Activated T-cell treated with anti-CD3 and anti-CD28 coated beads for 1 hour (primary cell): ENCODE measurements around the gene PIK3C2B.
"Not testable (repeated sequence)": the region's sequence is repeated elsewhere in the genome, so short reads cannot be mapped to it uniquely, and the experiment has no call there.

ENCODE experiments used
- DNase-seq: peaks from one replicate; pipeline ENCODE4 v3.0.0-alpha.2; 2020; ENCODE audit warnings: low read depth

PIK3C2B gene, protein sequence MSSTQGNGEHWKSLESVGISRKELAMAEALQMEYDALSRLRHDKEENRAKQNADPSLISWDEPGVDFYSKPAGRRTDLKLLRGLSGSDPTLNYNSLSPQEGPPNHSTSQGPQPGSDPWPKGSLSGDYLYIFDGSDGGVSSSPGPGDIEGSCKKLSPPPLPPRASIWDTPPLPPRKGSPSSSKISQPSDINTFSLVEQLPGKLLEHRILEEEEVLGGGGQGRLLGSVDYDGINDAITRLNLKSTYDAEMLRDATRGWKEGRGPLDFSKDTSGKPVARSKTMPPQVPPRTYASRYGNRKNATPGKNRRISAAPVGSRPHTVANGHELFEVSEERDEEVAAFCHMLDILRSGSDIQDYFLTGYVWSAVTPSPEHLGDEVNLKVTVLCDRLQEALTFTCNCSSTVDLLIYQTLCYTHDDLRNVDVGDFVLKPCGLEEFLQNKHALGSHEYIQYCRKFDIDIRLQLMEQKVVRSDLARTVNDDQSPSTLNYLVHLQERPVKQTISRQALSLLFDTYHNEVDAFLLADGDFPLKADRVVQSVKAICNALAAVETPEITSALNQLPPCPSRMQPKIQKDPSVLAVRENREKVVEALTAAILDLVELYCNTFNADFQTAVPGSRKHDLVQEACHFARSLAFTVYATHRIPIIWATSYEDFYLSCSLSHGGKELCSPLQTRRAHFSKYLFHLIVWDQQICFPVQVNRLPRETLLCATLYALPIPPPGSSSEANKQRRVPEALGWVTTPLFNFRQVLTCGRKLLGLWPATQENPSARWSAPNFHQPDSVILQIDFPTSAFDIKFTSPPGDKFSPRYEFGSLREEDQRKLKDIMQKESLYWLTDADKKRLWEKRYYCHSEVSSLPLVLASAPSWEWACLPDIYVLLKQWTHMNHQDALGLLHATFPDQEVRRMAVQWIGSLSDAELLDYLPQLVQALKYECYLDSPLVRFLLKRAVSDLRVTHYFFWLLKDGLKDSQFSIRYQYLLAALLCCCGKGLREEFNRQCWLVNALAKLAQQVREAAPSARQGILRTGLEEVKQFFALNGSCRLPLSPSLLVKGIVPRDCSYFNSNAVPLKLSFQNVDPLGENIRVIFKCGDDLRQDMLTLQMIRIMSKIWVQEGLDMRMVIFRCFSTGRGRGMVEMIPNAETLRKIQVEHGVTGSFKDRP (N-terminal part only)

DNA sequence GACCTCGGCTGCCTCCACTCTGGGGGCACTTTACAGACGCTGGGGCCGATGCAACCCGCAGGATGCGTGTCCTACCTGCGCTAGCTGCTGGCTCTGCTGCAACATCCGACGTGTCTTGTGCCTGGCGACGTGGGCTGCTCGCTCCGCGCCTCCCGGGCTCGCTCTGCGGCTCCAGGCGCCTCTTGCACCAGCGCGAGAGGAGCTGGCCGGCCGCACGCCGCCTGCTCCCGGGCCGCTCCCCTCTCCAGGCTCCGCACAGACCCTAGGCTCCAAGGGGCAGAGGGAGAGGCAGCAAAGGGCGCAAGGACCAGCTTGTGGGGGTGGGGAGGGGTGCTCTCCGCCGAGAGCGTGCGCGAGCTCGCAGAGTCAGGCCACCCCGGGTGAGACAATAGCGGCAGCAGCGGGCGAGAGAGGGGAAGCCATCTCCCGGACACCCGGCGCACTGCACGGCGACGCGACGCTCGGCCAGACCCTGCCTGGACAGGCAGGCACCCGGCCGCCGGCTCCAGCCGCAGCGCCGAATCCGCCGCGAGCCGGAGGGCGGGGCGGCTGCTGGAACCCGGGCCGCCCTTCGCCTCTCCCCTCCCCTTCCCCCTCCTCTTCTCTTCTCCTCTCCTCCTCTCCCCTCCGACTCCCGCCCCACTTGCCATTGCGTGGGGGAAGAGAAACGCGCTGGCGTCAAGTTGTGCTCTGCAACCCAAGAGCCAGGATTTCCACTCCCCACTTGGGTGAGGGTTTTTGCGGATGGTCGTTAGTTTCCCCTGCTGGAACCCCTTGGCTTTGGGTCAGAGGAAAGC lies at the start of gene PIK3C2B:
PIK3C2B (minus strand) TSS at position 525 of the 797 bp plus-strand sequence. CDS start 25,003 bp downstream, outside the sequence.
- DNase-seq = peak; percentile 49

DNA sequence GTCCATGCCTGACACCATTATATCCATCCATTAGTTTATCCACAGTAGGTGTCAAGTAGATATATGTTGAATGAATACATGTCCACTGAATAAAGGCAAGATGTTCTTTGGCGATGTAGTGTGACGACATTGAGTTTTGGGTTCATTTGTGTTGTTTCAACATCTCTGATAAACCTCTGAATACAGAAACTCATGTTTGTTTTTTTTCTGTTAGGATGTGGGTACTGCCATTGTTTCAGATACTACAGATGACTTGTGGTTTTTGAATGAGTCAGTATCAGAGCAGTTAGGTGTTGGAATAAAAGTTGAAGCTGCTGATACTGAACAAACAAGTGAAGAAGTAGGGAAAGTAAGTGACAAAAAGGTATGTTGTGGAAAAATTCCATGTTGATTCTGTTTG lies 49.7 kb upstream of the PIK3C2B start:
- DNase-seq = no peak

DNA sequence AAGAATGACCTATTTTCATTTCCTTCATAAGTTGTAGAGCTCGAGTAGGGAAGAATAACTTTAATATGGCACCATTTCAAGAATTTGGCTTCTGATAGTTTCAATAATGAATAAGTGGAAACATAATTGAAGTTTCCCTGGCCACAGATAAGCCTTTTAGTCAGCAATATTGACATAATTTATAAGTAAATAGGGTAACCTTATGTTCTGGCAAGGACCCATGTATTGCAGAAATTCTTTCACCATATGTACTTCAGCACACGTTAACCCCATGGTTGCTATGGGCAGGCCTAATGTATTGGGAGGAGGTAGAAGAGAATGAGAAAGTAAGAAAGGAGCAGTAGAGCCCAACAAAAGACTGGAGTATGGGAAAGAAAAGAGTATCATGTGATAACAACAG lies 47.0 kb upstream of the PIK3C2B start:
- DNase-seq = no peak

DNA sequence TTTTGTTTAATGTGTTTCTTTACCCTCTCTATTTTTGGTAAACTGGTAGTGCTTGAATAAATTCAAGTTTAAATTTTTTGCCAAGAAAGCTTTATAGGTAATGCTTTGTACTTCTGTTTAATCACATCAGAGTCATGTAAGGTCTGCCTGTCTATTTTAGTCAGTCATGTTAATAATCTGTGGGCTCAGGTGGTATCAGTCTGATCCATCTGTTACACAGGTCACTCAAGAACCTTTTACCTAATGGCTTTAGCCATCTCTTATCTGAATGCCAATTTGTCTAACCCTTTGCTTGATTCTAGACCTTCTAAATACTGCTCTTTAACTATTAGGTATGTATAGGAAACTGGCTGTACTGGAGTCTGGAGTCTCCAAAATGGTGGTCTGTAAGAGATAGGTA lies 38.2 kb upstream of the PIK3C2B start:
- DNase-seq = no peak

DNA sequence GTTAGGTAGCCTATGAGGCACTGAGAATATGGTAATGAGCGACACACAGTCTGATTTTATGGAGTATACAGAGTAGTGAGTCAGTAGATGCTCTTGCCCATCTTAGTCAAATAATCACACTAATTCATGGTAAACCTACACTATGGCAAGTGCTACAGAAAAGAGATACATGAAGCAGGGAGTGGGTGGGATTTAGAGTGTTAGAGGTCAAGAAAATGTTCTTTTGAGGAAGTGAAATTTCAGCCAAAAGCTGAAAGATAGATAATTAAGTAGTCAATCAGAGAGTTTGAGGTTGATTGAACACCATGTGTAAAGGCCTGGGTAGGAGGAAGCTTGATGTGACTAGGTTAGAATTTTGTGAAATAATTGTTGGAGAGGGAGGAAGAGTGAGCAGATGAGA lies 36.3 kb upstream of the PIK3C2B start:
- DNase-seq = no peak

DNA sequence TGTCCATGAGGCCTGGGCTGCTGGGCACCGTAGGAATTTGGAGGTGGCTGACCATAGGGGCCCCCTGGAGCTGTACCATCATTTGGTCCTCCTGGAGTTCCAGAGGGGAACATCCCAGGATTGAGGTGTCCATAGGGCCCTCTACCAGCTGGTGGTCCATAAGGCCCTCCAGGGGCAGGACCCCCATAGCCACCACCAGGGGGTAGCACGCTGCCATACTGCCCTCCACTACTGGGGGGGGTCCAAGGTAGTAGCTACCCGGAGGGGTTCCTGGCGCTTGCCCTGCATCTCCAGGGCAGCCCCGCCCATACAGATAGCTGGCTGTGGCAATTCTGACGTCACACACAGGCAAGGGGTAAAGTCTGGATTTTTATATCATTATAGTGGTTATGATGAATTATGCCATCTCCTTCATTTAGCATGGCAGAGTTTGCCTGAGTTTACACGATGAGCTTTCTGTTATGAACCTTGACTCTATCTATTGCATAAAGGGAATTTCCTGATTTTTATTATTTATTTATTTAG lies 34.8 kb upstream of the PIK3C2B start:
- DNase-seq = no peak

DNA sequence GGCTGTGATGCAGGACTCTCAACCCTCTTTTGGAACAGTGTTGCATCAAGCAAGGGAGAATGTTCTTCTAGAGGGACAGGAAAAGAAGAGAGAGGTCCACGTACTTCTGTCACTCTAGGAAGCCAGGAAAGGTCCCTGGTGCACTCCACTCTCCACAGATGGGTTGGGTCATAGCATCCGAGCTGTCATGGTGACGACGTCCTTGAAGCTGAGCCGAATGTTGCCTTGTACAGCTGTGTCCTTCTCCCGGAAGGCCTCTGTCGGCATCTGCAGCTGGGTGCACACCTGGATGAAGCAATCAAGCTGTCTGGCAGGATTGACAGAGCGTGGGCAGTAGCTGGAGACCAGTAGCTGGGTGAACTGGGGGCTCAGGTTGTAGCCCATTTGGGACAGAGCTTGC lies 34.1 kb upstream of the PIK3C2B start:
- no peak for DNase-seq

DNA sequence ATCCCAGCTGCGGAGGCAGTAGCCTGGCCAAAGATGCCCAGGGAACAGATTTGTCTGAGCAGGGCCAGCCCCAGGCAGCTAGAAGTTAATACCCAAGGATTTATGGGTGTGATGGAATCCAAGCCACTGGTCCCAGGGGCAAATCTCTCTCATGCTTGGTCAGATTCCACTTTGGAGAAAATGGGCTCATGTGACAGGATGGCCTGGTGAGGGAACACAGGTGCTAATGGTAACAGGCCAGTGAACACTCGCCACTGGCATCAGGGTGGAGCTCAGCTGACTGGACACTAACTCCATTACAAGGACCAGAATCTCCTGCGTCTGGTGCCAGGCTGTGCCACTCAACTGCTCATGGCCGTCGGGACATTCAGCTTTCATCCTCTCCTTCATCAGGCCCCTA lies 33.6 kb upstream of the PIK3C2B start:
- DNase-seq = no peak

DNA sequence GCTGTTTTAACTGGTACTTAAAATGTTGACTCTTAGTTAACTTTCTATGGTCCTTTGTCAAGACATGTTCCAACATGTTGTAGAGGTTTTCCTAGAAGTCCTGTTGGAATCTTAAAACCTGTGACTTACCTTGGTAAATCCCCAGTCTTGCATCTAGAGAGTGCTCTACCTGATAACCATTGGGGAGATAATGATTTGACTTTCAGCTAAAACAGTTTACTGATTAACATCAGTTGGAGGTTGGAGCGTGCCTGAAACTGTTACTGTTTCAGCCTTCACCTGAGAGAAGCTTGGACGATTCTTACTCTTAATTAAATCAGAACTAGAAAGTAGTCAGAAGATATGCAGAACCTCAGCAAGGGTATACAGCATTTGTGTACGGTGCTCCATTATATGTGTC lies 30.4 kb upstream of the PIK3C2B start:
- DNase-seq = no peak

DNA sequence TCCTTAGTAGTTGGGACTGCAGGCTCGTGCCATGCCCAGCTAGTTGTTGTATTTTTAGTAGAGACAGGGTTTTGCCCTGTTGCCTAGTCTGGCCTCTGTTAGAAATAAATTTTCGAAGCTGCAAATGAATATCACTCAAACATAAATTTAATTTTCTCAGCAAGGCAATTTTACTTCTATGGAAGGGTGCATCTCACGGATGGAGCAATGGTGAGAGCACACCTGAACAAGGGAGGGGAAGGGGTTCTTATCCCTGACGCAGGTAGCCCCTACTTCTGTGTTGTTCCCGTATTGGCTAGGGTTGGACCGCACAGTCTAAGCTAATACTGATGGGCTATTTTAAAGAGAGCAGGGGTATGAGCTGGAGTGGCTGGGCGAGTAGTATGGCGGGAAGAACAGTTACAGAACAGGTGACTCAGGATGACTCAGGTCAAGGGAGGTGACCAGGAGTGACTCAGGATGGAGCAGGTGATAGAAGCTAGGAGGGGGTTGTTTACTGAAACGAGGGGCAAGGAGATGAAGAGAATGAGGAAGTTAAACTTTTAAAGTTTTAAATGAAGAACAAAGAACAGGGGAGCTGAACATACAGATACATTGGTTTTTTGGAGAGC lies 29.1 kb upstream of the PIK3C2B start:
- DNase-seq = no peak

DNA sequence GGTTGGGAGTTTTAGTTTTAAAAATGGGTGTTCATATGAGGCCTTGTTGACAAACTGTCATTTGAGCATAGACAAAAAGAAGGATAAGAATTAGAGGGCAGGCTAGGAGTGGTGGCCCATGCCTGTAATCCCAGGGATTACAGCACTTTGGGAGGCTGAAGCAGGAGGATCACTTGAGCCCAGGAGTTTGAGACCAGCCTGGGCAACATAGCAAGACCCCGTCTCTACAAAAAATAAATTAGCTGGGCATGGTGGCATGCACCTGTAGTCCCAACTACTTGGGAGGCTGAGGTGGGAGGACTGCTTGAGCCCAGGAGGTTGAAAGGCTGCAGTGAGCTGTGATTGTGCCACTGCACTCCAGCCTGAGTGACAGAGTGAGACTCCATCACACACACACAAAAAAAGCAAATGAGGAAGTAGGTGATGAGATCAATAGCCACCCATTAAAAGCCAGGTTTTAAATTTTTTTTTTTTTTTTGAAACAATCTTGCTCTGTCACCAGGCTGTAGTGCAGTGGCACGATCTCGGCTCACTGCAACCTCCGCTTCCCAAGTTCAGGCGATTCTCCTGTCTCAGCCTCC lies 27.4 kb upstream of the PIK3C2B start:
- not testable (repeated sequence) for DNase-seq

DNA sequence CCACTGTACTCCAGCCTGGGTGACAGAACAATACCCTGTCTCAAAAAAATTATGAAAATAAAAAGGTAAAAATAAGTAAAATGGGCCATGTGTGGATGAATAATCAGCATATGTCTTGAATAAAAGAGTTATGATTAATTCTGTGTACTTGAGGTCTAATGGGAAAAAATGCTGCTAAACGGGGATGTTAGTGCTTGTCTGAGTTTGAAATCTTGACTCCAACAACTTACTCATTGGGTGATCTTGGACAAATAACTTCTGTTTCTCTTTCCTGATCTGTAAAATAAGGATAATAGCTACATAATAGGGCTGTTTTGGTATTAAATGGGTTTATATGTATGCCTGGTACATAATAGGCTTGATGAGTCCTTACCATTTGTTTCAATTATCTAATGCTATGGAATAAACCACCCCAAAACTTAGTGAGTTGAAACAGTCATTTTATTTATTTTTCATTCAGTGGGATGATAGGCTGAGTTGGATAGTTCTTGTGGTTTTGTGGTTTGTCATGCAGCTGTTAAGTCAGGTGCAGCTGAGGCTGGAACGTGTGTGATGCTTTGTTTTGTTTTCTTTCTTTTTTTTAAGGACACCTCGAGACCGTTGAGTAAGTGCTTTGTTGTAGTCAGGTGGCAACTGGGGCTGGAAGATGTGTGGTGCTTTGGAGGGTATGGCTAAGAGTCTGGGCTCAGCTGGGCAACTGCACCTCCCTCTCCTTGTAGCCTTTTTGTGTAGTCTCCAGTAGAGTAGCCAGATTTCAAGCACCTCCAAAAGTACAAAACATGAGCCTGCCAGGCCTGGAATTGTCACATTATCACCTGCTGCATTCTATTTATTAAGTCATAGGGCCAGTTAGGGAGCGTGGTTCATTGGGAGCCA lies 26.5 kb upstream of the PIK3C2B start:
- DNase-seq = peak; percentile 36

DNA sequence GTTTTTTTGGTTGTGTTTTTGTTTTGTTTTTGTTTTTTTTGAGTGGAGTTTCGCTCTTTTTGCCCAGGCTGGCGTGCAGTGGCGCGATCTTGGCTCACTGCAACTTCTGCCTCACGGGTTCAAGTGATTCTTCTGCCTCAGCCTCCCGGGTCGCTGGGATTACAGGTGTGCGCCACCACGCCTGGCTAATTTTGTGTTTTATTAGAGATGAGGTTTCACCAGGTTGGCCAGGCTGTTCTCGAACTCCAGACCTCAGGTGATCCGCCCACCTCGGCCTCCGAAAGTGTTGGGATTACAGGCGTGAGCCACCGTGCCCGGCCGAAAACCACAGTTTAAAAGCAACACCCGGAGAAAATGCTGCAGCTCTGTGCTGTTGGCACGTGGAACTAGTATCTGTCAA lies 22.8 kb upstream of the PIK3C2B start:
- not testable (repeated sequence) for DNase-seq

DNA sequence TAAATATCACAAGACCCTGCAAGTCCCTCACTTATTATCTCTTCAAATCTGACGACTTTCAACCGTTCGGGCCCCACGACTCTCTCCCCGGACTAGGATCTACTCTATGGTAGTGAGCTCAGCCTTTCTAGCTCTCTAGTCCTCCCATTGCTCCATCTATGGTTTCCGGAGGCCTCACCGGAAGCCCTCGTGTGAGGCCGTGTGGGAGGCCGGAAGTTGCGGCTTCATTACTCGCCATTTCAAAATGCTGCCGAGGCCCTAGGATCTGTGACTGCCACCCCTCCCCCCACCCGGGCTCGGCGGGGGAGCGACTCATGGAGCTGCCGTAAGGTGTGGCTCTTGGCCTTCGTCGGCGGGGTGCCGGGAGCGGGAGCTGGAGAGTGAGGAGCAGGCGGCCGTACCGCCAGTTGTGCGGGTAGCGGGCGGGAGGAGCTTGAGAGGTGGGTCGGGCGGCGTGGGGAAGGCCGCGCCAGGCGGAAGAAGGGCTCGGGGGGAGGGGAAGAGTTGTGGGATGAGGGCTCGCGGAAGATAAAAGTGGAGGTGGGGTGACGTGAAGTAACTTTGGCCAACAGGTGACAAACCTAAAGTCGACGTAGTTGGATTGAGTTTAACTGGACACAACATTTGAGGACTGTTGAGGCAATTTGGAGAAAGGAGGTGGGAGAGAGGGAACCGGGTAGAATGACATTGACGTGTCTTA lies 21.7 kb upstream of the PIK3C2B start, which contains the start of gene MDM4:
MDM4 (plus strand) TSS at position 227 of the 700 bp plus-strand sequence. CDS start 9,113 bp downstream, outside the sequence.
- peak; percentile 86 for DNase-seq

DNA sequence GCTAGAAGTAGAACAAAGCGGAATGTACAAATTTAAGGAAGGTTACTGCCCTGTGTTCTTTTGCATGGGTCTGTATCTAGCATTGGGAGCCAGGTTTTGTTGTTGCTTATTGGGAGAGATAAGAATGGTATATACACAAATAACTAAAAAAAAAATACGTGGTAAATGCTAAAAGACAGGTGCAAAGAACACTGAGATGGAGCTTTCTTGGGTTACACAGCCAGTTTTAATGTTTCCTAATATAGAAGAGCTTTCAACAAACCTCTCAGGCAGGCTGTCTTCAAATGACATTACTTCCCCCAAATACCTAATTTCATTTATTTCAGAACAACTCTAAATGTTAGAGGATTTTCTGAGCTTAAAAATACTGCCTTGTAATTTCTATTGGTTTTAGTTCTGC lies 20.2 kb upstream of the PIK3C2B start:
- no peak for DNase-seq

DNA sequence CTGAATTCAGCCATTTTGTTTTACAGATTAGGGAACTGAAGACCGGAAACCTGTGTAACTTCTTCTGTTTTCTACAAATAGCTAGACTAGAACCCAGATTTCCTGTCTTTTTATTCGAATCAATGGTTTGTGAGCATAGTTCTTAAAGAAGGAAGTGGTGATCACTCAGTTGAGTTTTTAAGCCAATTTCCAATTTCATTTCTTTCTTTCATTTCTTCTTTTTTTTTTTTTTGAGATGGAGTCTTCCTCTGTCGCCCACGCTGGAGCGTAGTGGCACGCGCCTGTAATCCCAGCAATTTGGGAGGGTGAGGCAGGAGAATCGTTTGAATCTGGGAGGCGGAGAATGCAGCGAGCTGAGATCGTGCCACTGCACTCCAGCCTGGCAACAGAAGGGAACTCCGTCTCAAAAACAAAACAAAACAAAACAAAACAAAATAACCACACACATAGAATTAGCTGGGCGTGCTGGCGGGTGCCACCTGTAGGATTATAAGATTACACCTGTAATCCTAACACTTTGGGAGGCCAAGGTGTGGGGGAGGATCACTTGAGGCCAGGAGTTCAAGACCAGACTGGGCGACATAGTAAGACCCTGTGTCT lies 18.6 kb upstream of the PIK3C2B start:
- DNase-seq = no peak

DNA sequence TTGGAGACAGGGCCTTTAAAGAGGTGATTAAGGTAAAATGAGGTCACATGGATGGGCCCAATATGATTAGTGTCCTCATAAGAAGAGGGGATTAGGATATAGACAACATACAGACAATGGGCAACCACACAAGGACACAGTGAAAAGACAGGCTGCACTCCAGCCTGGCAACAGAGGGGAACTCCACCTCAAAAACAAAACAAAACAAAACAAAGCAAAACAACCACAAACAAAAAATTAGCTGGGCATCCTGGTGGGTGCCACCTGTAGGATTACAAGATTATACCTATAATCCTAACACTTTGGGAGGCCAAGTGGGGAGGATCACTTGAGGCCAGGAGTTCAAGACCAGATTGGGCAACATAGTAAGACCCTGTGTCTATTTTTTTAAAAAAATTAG lies 16.8 kb upstream of the PIK3C2B start:
- no peak for DNase-seq

DNA sequence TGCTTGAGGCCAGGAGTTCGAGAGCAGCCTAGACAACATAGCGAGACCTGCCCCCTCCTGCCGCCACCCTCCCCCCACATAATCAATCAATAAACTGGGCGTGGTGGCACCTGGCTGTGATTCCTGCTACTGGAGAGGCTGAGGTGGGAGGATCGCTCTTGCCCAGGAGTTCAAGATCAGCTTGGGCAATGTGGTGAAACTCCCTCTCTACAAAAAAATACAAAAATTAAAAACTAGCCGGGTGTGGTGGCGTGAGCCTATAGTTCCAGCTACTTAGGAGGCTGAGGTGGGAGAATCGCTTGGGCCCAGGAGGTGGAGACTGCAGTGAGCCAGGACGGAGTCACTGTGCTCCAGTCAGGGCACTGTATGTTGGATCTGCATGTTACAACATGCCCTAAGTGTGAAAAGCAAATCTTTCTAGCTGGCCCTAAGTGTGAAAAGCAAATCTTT lies 14.6 kb upstream of the PIK3C2B start:
- no peak for DNase-seq
